ENCODE measurements around the gene OR5A2.

Gene OR5A2

GRCh38 chr11:59427068-59427382 is 812 bp upstream of the OR5A2 start:
- Histone ChIP-seq H2AK5ac (ENCODE audit: low read length) (no peak overlapping the region), H3K56ac (ENCODE audit: low read length) (no peak overlapping the region), H4K5ac (ENCODE audit: low read length) (no peak overlapping the region), H3K27me3 (ENCODE audit: insufficient read depth, low read length, poor library complexity) (no peaks in the 10 kb centered on the region), H3K79me1 (ENCODE audit: low read length) (no peaks in the 10 kb centered on the region), H3K23ac (ENCODE audit: low read length) (no peak overlapping the region), H2BK120ac (ENCODE audit: low read depth, low read length) (no peak overlapping the region), H3K4me1 (ENCODE audit: control insufficient read depth, low read depth, low read length) (peaks cover 4% of the 10 kb centered on the region), H3K4ac (ENCODE audit: low read depth, low read length) (no peak overlapping the region), H3K79me2 (ENCODE audit: control insufficient read depth, insufficient read depth, low read length) (no peaks in the 10 kb centered on the region), H3K4me2 (ENCODE audit: low read length) (no peak overlapping the region), H3K36me3 (ENCODE audit: control insufficient read depth, insufficient read depth, low read length) (no peaks in the 10 kb centered on the region), H3K4me3 (ENCODE audit: low read length) (no peak overlapping the region), H2BK15ac (replicated peaks; ENCODE audit: low read depth) (no peak overlapping the region), H3K9ac (ENCODE audit: low read length) (no peak overlapping the region), H4K8ac (ENCODE audit: low read depth, low read length) (no peak overlapping the region), H3K18ac (ENCODE audit: low read length) (no peak overlapping the region), H2BK5ac (ENCODE audit: low read length) (no peak overlapping the region), H3K27ac (ENCODE audit: low read depth, low read length) (no peak overlapping the region)
- peak; percentile 46 for DNase-seq

- no peak overlapping the region for H2AK5ac ChIP-seq (ENCODE audit: low read length)
- no peak for DNase-seq
- H3K18ac ChIP-seq (ENCODE audit: low read length): no peak overlapping the region
- H3K4me2 ChIP-seq (ENCODE audit: low read length): no peak overlapping the region
- no peaks in the 10 kb centered on the region for H3K79me2 ChIP-seq (ENCODE audit: control insufficient read depth, insufficient read depth, low read length)
- H3K36me3 ChIP-seq (ENCODE audit: control insufficient read depth, insufficient read depth, low read length): no peaks in the 10 kb centered on the region
- no peaks in the 10 kb centered on the region for H3K27me3 ChIP-seq (ENCODE audit: insufficient read depth, low read length, poor library complexity)
- H3K27ac ChIP-seq (ENCODE audit: low read depth, low read length): no peak overlapping the region
- H2BK15ac ChIP-seq (replicated peaks; ENCODE audit: low read depth): no peak overlapping the region
- H3K4me3 ChIP-seq (ENCODE audit: low read length): no peak overlapping the region
- no peak overlapping the region for H2BK5ac ChIP-seq (ENCODE audit: low read length)
- peaks cover 4% of the 10 kb centered on the region for H3K4me1 ChIP-seq (ENCODE audit: control insufficient read depth, low read depth, low read length)
- no peak overlapping the region for H3K56ac ChIP-seq (ENCODE audit: low read length)
- no peak overlapping the region for H3K9ac ChIP-seq (ENCODE audit: low read length)
- WGBS (ENCODE audit: extremely low coverage, insufficient coverage, low lambda C conversion rate): no CpG with 5 or more reads among the region's 4 CpGs
- H2BK120ac ChIP-seq (ENCODE audit: low read depth, low read length): no peak overlapping the region
- no peak overlapping the region for H3K4ac ChIP-seq (ENCODE audit: low read depth, low read length)
- H3K23ac ChIP-seq (ENCODE audit: low read length): no peak overlapping the region
- no peak overlapping the region for H4K5ac ChIP-seq (ENCODE audit: low read length)
- no peak overlapping the region for H4K8ac ChIP-seq (ENCODE audit: low read depth, low read length)
- no peaks in the 10 kb centered on the region for H3K79me1 ChIP-seq (ENCODE audit: low read length)
Measured at GRCh38 chr11:59425131-59425530, 1.1 kb downstream of the OR5A2 start.

GRCh38 chr11:59423835-59424234 is 2.4 kb downstream of the OR5A2 start:
- Histone ChIP-seq H2BK15ac (replicated peaks; ENCODE audit: low read depth) (no peak overlapping the region), H3K79me2 (ENCODE audit: control insufficient read depth, insufficient read depth, low read length) (no peaks in the 10 kb centered on the region), H3K4me2 (ENCODE audit: low read length) (no peak overlapping the region), H3K4me1 (ENCODE audit: control insufficient read depth, low read depth, low read length) (peaks cover 4% of the 10 kb centered on the region), H3K23ac (ENCODE audit: low read length) (no peak overlapping the region), H2BK120ac (ENCODE audit: low read depth, low read length) (no peak overlapping the region), H4K8ac (ENCODE audit: low read depth, low read length) (no peak overlapping the region), H3K79me1 (ENCODE audit: low read length) (no peaks in the 10 kb centered on the region), H3K36me3 (ENCODE audit: control insufficient read depth, insufficient read depth, low read length) (no peaks in the 10 kb centered on the region), H4K5ac (ENCODE audit: low read length) (no peak overlapping the region), H3K27me3 (ENCODE audit: insufficient read depth, low read length, poor library complexity) (no peaks in the 10 kb centered on the region), H2AK5ac (ENCODE audit: low read length) (no peak overlapping the region), H3K27ac (ENCODE audit: low read depth, low read length) (no peak overlapping the region), H3K18ac (ENCODE audit: low read length) (no peak overlapping the region), H3K9ac (ENCODE audit: low read length) (no peak overlapping the region), H2BK5ac (ENCODE audit: low read length) (no peak overlapping the region), H3K4ac (ENCODE audit: low read depth, low read length) (no peak overlapping the region), H3K4me3 (ENCODE audit: low read length) (no peak overlapping the region), H3K56ac (ENCODE audit: low read length) (no peak overlapping the region)
- DNase-seq: no peak
- WGBS (ENCODE audit: extremely low coverage, insufficient coverage, low lambda C conversion rate): no CpG with 5 or more reads among the region's 2 CpGs

GRCh38 chr11:59418156-59418555 is 8.1 kb downstream of the OR5A2 start:
- no peaks in the 10 kb centered on the region for H3K79me1 ChIP-seq (ENCODE audit: low read length)
- WGBS (ENCODE audit: extremely low coverage, insufficient coverage, low lambda C conversion rate): no CpG with 5 or more reads among the region's 2 CpGs
- no peak overlapping the region for H3K56ac ChIP-seq (ENCODE audit: low read length)
- H4K8ac ChIP-seq (ENCODE audit: low read depth, low read length): no peak overlapping the region
- H3K23ac ChIP-seq (ENCODE audit: low read length): no peak overlapping the region
- no peaks in the 10 kb centered on the region for H3K27me3 ChIP-seq (ENCODE audit: insufficient read depth, low read length, poor library complexity)
- no peaks in the 10 kb centered on the region for H3K4me1 ChIP-seq (ENCODE audit: control insufficient read depth, low read depth, low read length)
- H3K36me3 ChIP-seq (ENCODE audit: control insufficient read depth, insufficient read depth, low read length): no peaks in the 10 kb centered on the region
- H2BK15ac ChIP-seq (replicated peaks; ENCODE audit: low read depth): peak overlapping the region; percentile 74
- H3K4me3 ChIP-seq (ENCODE audit: low read length): no peak overlapping the region
- H4K5ac ChIP-seq (ENCODE audit: low read length): no peak overlapping the region
- no peak overlapping the region for H3K4ac ChIP-seq (ENCODE audit: low read depth, low read length)
- no peak overlapping the region for H3K18ac ChIP-seq (ENCODE audit: low read length)
- H2AK5ac ChIP-seq (ENCODE audit: low read length): no peak overlapping the region
- no peak overlapping the region for H3K9ac ChIP-seq (ENCODE audit: low read length)
- H2BK5ac ChIP-seq (ENCODE audit: low read length): no peak overlapping the region
- H3K79me2 ChIP-seq (ENCODE audit: control insufficient read depth, insufficient read depth, low read length): no peaks in the 10 kb centered on the region
- no peak overlapping the region for H3K27ac ChIP-seq (ENCODE audit: low read depth, low read length)
- no peak overlapping the region for H3K4me2 ChIP-seq (ENCODE audit: low read length)
- no peak for DNase-seq
- H2BK120ac ChIP-seq (ENCODE audit: low read depth, low read length): no peak overlapping the region

GRCh38 chr11:59417023-59417422 is 9.2 kb downstream of the OR5A2 start:
- no peak for DNase-seq
- H3K4me1 ChIP-seq (ENCODE audit: control insufficient read depth, low read depth, low read length): no peaks in the 10 kb centered on the region
- no CpG with 5 or more reads among the region's 5 CpGs for WGBS (ENCODE audit: extremely low coverage, insufficient coverage, low lambda C conversion rate)

GRCh38 chr11:59416613-59417012 is 9.6 kb downstream of the OR5A2 start:
- no peak overlapping the region for H2BK15ac ChIP-seq (replicated peaks; ENCODE audit: low read depth)
- no peak overlapping the region for H4K8ac ChIP-seq (ENCODE audit: low read depth, low read length)
- no peak overlapping the region for H3K27ac ChIP-seq (ENCODE audit: low read depth, low read length)
- H3K79me2 ChIP-seq (ENCODE audit: control insufficient read depth, insufficient read depth, low read length): no peaks in the 10 kb centered on the region
- no peak overlapping the region for H3K4me2 ChIP-seq (ENCODE audit: low read length)
- no CpG with 5 or more reads among the region's 5 CpGs for WGBS (ENCODE audit: extremely low coverage, insufficient coverage, low lambda C conversion rate)
- H3K56ac ChIP-seq (ENCODE audit: low read length): no peak overlapping the region
- no peak overlapping the region for H2BK120ac ChIP-seq (ENCODE audit: low read depth, low read length)
- no peak overlapping the region for H3K4me3 ChIP-seq (ENCODE audit: low read length)
- H3K79me1 ChIP-seq (ENCODE audit: low read length): no peaks in the 10 kb centered on the region
- no peaks in the 10 kb centered on the region for H3K36me3 ChIP-seq (ENCODE audit: control insufficient read depth, insufficient read depth, low read length)
- no peaks in the 10 kb centered on the region for H3K27me3 ChIP-seq (ENCODE audit: insufficient read depth, low read length, poor library complexity)
- DNase-seq: no peak
- no peak overlapping the region for H3K4ac ChIP-seq (ENCODE audit: low read depth, low read length)
- no peaks in the 10 kb centered on the region for H3K4me1 ChIP-seq (ENCODE audit: control insufficient read depth, low read depth, low read length)
- H3K18ac ChIP-seq (ENCODE audit: low read length): no peak overlapping the region
- H4K5ac ChIP-seq (ENCODE audit: low read length): no peak overlapping the region
- no peak overlapping the region for H2AK5ac ChIP-seq (ENCODE audit: low read length)
- H3K23ac ChIP-seq (ENCODE audit: low read length): no peak overlapping the region
- no peak overlapping the region for H3K9ac ChIP-seq (ENCODE audit: low read length)
- no peak overlapping the region for H2BK5ac ChIP-seq (ENCODE audit: low read length)

More at GRCh38 chr11:59417023-59417422, 9.2 kb downstream of the OR5A2 start:
- Histone ChIP-seq H3K4me3 (ENCODE audit: low read length) (no peak overlapping the region), H4K5ac (ENCODE audit: low read length) (no peak overlapping the region), H3K27ac (ENCODE audit: low read depth, low read length) (no peak overlapping the region), H2AK5ac (ENCODE audit: low read length) (no peak overlapping the region), H3K4me2 (ENCODE audit: low read length) (no peak overlapping the region), H3K18ac (ENCODE audit: low read length) (no peak overlapping the region), H2BK5ac (ENCODE audit: low read length) (no peak overlapping the region), H3K36me3 (ENCODE audit: control insufficient read depth, insufficient read depth, low read length) (no peaks in the 10 kb centered on the region), H3K23ac (ENCODE audit: low read length) (no peak overlapping the region), H3K56ac (ENCODE audit: low read length) (no peak overlapping the region), H3K27me3 (ENCODE audit: insufficient read depth, low read length, poor library complexity) (no peaks in the 10 kb centered on the region), H2BK120ac (ENCODE audit: low read depth, low read length) (no peak overlapping the region), H3K79me1 (ENCODE audit: low read length) (no peaks in the 10 kb centered on the region), H3K9ac (ENCODE audit: low read length) (no peak overlapping the region), H3K4ac (ENCODE audit: low read depth, low read length) (no peak overlapping the region), H2BK15ac (replicated peaks; ENCODE audit: low read depth) (no peak overlapping the region), H3K79me2 (ENCODE audit: control insufficient read depth, insufficient read depth, low read length) (no peaks in the 10 kb centered on the region), H4K8ac (ENCODE audit: low read depth, low read length) (no peak overlapping the region)

Measured in mesendoderm (in vitro differentiated cells).